GM12891 (cell line): ENCODE data around the gene QRFPR.

ENCODE experiments used
- PAX5 ChIP-seq: IDR thresholded peaks from 2 replicates; pipeline ENCODE4 v1.6.1; 2011; ENCODE audit warnings: low read length, moderate library complexity, mild to moderate bottlenecking; ENCODE audit not compliant: insufficient read depth, severe bottlenecking
- POLR2A ChIP-seq: IDR thresholded peaks from 2 replicates; pipeline ENCODE4 v1.6.1; 2011; ENCODE audit warnings: low read depth, low read length, control low read depth
- POLR2AphosphoS5 ChIP-seq: IDR thresholded peaks from 2 replicates; pipeline ENCODE4 v1.6.1; 2011; ENCODE audit warnings: low read depth, low read length, control low read depth
- POU2F2 ChIP-seq: IDR thresholded peaks from 2 replicates; pipeline ENCODE4 v1.6.1; 2011; ENCODE audit warnings: low read depth, mild to moderate bottlenecking, control low read depth, low read length, moderate library complexity
- SPI1 ChIP-seq: IDR thresholded peaks from 2 replicates; pipeline ENCODE4 v1.6.1; 2011; ENCODE audit warnings: low read depth, low read length, control low read depth
- TAF1 ChIP-seq: IDR thresholded peaks from 2 replicates; pipeline ENCODE4 v1.6.1; 2011; ENCODE audit warnings: low read depth, low read length, control low read depth

- TF ChIP-seq POLR2A (no peak), POLR2AphosphoS5 (no peak), TAF1 (no peak), POU2F2 (no peak), PAX5 (no peak), SPI1 (no peak)
These were observed 59.4 kb downstream of the QRFPR start for GRCh38 chr4:121321466-121321865.
